Measurements from ENCODE around the gene ASMTL.
"Not testable (repeated sequence)": the region's sequence is repeated elsewhere in the genome, so short reads cannot be mapped to it uniquely, and the experiment has no call there.

ASMTL gene

GRCh38 chrX:1462596-1463251 lies 10.0 kb upstream of the ASMTL start:
- Histone ChIP-seq H3K27me3 (ENCODE audit: insufficient read depth, low read length) (peaks cover 2% of the 10 kb centered on the region), H3K4me1 (ENCODE audit: insufficient read depth, low read length) (no peaks in the 10 kb centered on the region), H3K4me3 (ENCODE audit: low read length) (no peak overlapping the region), H2AFZ (ENCODE audit: low read depth, low read length) (no peak overlapping the region), H3K36me3 (ENCODE audit: insufficient read depth, low read length) (no peaks in the 10 kb centered on the region), H3K9me3 (ENCODE audit: low read length) (peaks cover 3% of the 10 kb centered on the region)

DNA sequence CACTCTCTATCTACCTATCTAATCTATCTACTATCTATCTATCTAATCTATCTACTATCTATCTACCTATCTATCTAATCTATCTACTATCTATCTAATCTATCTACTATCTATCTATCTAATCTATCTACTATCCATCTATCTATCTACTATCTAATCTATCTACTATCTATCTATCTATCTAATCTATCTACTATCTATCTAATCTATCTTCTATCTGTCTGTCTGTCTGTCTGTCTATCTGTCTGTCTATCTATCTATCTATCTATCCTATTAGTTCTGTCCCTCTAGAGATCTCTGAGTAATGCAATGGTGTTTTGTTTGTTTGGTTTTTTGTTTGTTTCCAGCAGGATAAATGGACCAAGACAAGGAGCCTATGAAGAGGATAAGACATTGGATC lies 9.4 kb upstream of the ASMTL start:
- no peak overlapping the region for H3K4me3 ChIP-seq (ENCODE audit: low read length)
- H3K36me3 ChIP-seq (ENCODE audit: insufficient read depth, low read length) = no peaks in the 10 kb centered on the region
- no peak overlapping the region for H2AFZ ChIP-seq (ENCODE audit: low read depth, low read length)
- peaks cover 2% of the 10 kb centered on the region for H3K27me3 ChIP-seq (ENCODE audit: insufficient read depth, low read length)
- peaks cover 3% of the 10 kb centered on the region for H3K9me3 ChIP-seq (ENCODE audit: low read length)
- H3K4me1 ChIP-seq (ENCODE audit: insufficient read depth, low read length) = no peaks in the 10 kb centered on the region

DNA sequence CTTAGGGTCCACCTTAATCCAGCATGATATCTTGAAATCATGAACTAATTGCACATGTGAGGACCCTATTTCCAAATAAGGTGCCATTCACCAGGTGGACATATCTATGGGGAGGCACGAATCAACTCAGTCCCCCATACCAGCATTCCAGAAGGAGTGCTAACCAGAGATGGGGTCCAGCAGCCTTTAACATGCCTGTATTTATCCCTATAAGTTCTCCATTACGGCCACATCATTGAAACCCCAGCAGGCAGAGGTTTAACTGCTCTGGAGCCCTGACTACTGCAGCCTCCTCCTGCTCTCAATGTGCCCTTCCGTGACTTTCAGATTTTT lies 3.2 kb upstream of the ASMTL start:
- Histone ChIP-seq H3K4me3 (ENCODE audit: low read length) (no peak overlapping the region), H3K9me3 (ENCODE audit: low read length) (no peaks in the 10 kb centered on the region), H3K4me1 (ENCODE audit: insufficient read depth, low read length) (peaks cover 3% of the 10 kb centered on the region), H3K27me3 (ENCODE audit: insufficient read depth, low read length) (no peaks in the 10 kb centered on the region), H2AFZ (ENCODE audit: low read depth, low read length) (no peak overlapping the region), H3K36me3 (ENCODE audit: insufficient read depth, low read length) (no peaks in the 10 kb centered on the region)

DNA sequence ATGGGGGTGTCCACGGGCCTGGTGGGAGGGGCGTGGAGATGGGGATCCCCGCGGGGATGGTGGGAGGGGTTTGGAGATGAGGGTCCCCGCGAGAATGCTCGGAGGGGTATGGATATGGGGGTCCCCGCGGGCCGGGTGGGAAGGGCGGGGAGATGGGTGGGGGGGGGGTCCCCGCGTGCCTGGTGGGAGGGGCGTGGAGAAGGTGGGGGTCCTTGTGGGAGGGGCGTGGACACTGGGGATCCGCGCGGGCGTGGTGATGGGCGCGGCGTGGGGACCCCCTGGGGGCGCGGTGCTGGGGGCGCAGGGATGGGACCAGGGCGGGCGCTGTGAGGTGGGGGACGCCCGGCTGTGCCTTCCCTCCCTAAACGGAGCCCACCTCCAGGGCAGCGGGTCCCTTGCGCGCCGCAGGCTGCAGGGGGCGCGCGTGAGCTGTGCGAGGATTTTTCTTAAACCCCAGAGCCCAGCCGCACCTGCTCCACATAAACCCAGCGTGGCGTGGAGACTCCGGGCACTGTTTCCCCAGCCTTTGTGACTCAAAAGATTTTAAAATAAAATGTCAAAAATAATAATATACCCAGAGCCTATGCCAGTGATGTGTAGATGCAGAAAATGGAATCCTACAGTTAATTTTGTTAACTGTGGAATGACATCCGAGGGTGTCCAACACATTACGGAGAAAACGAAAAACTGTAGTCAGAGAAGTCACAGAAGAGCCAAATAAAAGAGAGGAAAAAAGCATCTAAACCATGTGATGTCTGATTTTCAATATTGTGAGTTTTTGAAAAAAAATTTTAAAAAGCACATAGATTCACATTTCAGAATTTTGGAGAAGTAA lies 1.5 kb upstream of the ASMTL start:
- Histone ChIP-seq H3K4me3 (ENCODE audit: low read length) (no peak overlapping the region), H3K9me3 (ENCODE audit: low read length) (peaks cover 2% of the 10 kb centered on the region), H3K4me1 (ENCODE audit: insufficient read depth, low read length) (peaks cover 3% of the 10 kb centered on the region), H3K27me3 (ENCODE audit: insufficient read depth, low read length) (no peaks in the 10 kb centered on the region), H3K36me3 (ENCODE audit: insufficient read depth, low read length) (no peaks in the 10 kb centered on the region), H2AFZ (ENCODE audit: low read depth, low read length) (no peak overlapping the region)

DNA sequence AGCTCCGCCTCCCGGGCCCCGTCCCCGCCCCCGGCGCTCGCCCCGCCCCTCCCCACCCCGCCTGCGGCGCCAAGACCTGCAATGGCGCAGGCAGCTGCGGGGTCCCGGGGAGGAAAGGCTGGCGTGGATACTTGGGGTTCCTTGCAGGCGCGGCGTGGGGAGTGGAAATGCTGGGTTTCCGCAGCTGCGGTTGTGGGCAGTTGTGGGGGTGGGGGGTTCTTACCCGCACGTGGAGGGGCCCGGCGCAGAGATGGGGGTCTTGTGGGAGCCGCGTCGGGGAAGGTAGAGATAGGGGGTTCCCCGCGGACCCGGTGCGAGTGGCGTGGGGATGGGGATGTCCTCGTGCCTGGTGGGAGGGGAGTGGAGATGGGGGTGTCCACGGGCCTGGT lies 680 bp upstream of the ASMTL start:
- H3K4me3 ChIP-seq (ENCODE audit: low read length) = peak overlapping the region; percentile 54

GRCh38 chrX:1451661-1452515 lies 821 bp downstream of the ASMTL start:
- H3K4me3 ChIP-seq (ENCODE audit: low read length) = peak overlapping the region; percentile 71
- peaks cover 2% of the 10 kb centered on the region for H3K9me3 ChIP-seq (ENCODE audit: low read length)
- no peaks in the 10 kb centered on the region for H3K36me3 ChIP-seq (ENCODE audit: insufficient read depth, low read length)
- no peaks in the 10 kb centered on the region for H3K27me3 ChIP-seq (ENCODE audit: insufficient read depth, low read length)
- peaks cover 3% of the 10 kb centered on the region for H3K4me1 ChIP-seq (ENCODE audit: insufficient read depth, low read length)
- peak overlapping the region; percentile 55 for H2AFZ ChIP-seq (ENCODE audit: low read depth, low read length)

More for the DNA sequence above, 680 bp upstream of the ASMTL start:
- no peaks in the 10 kb centered on the region for H3K27me3 ChIP-seq (ENCODE audit: insufficient read depth, low read length)
- peak overlapping the region; percentile 58 for H2AFZ ChIP-seq (ENCODE audit: low read depth, low read length)
- peaks cover 3% of the 10 kb centered on the region for H3K4me1 ChIP-seq (ENCODE audit: insufficient read depth, low read length)
- H3K36me3 ChIP-seq (ENCODE audit: insufficient read depth, low read length) = no peaks in the 10 kb centered on the region
- H3K9me3 ChIP-seq (ENCODE audit: low read length) = peaks cover 2% of the 10 kb centered on the region

DNA sequence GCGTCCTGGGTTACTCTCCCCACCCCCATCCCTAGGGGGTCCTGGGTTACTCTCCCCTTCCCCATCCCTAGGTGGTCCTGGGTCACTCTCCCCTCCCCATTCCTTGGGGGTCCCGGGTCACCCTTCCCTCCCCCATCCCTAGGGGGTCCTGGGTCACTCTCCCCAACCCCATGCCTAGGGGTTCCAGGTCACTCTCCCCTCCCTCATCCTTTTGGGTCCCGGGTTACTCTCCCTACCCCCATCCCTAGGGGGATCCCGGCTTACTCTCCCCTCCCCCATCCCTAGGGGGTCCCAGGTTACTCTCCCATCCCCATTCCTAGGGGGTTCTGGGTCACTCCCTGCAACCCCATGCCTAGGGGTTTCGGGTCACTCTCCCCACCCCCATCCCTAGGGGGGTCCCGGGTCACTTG lies 1.5 kb downstream of the ASMTL start:
- Histone ChIP-seq H3K4me1 (ENCODE audit: insufficient read depth, low read length) (peaks cover 3% of the 10 kb centered on the region), H3K4me3 (ENCODE audit: low read length) (no peak overlapping the region), H3K9me3 (ENCODE audit: low read length) (peaks cover 2% of the 10 kb centered on the region), H3K27me3 (ENCODE audit: insufficient read depth, low read length) (no peaks in the 10 kb centered on the region), H2AFZ (ENCODE audit: low read depth, low read length) (no peak overlapping the region), H3K36me3 (ENCODE audit: insufficient read depth, low read length) (no peaks in the 10 kb centered on the region)

DNA sequence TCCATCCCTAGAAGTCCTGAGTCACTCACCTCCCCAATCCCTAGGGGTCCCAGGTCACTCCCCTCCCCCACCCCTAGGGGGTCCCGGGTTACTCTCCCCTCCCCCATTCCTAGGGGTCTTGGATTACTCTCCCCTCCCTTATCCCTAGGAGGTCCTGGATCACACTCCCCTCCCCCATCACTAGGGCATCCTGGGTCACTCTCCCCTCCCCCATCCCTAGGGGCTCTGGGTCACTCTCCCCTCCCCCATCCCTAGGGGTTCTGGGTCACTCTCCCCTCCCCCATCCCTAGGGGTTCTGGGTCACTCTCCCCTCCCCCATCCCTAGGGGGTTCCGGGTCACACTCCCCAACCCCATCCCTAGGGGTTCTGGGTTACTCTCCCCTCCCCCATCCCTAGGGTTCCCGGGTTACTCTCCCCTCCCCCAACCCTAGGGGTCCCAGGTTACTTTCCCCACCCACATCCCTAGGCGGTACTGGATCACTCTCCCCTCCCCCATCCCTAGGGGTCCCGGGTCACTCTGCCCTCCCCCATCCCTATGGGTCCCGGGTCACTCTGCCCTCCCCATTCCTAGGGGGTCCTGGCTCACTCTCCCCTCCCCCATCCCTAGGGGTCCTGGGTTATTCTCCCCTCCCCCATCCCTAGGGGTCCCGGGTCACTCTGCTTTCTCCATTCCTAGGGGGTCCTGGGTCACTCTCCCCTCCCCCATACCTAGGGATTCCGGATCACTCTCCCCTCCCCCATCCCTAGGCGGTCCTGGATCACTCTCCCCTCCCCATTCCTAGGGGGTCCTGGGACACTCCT lies 2.1 kb downstream of the ASMTL start:
- Histone ChIP-seq H3K9me3 (ENCODE audit: low read length) (peaks cover 2% of the 10 kb centered on the region), H3K27me3 (ENCODE audit: insufficient read depth, low read length) (no peaks in the 10 kb centered on the region), H3K4me3 (ENCODE audit: low read length) (no peak overlapping the region), H2AFZ (ENCODE audit: low read depth, low read length) (no peak overlapping the region), H3K36me3 (ENCODE audit: insufficient read depth, low read length) (no peaks in the 10 kb centered on the region), H3K4me1 (ENCODE audit: insufficient read depth, low read length) (peaks cover 3% of the 10 kb centered on the region)

DNA sequence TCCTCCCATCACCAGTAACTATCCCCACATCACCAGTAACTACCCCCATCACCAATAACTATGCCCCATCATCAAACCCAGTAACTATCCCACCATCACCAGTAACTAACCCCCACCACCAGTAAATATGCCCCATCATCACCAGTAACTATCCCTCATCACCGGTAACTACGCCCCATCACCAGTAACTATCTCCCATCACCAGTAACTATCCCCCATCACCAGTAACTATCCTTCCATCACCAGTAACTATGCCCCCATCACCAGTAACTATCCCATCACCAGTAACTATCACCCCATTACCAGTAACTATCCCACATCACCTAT lies 2.9 kb downstream of the ASMTL start:
- H3K4me1 ChIP-seq (ENCODE audit: insufficient read depth, low read length) = peaks cover 3% of the 10 kb centered on the region
- no peaks in the 10 kb centered on the region for H3K36me3 ChIP-seq (ENCODE audit: insufficient read depth, low read length)
- peaks cover 4% of the 10 kb centered on the region for H3K9me3 ChIP-seq (ENCODE audit: low read length)
- no peak overlapping the region for H3K4me3 ChIP-seq (ENCODE audit: low read length)
- H2AFZ ChIP-seq (ENCODE audit: low read depth, low read length) = no peak overlapping the region
- H3K27me3 ChIP-seq (ENCODE audit: insufficient read depth, low read length) = no peaks in the 10 kb centered on the region

DNA sequence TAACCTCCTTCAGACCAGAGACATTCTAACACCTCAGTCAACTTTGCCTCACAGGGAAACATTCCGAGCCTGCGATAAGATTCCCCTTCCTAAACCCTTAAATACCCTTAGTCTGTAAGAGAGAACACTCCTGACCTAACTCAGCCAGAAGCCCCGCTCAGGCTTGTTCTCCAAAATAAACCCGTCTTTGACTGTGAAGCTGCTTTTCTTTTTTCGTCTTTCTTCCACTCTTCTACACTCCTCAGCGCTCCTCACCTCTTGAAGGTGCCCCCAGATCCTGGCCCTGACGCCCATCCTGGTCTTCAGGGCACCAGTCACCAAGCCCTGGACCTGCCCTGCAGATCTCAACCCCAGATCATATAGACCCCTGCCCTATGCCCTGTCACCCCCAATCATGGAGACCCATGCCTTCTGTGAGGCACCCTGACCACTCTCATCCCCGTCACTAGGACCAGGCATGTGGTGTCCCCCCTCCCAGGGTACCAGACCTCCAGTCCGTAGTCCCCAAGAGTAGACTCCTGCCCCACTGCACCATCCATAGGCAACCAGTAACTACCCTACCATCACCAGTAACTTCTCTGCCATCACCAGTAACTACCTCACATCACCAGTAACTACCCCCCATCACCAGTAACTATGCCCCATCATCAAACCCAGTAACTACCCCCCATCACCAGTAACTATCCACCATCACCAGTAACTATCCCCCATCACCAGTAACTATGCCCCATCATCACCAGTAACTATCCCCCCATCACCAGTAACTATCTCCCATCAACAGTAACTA lies 3.5 kb downstream of the ASMTL start:
- no peak overlapping the region for H3K4me3 ChIP-seq (ENCODE audit: low read length)
- H2AFZ ChIP-seq (ENCODE audit: low read depth, low read length) = no peak overlapping the region
- H3K36me3 ChIP-seq (ENCODE audit: insufficient read depth, low read length) = no peaks in the 10 kb centered on the region
- peaks cover 3% of the 10 kb centered on the region for H3K4me1 ChIP-seq (ENCODE audit: insufficient read depth, low read length)
- H3K9me3 ChIP-seq (ENCODE audit: low read length) = peaks cover 8% of the 10 kb centered on the region
- H3K27me3 ChIP-seq (ENCODE audit: insufficient read depth, low read length) = no peaks in the 10 kb centered on the region

- not testable (repeated sequence) for H3K4me1 ChIP-seq (ENCODE audit: insufficient read depth, low read length); H2AFZ ChIP-seq (ENCODE audit: low read depth, low read length); H3K4me3 ChIP-seq (ENCODE audit: low read length); H3K9me3 ChIP-seq (ENCODE audit: low read length); H3K36me3 ChIP-seq (ENCODE audit: insufficient read depth, low read length); H3K27me3 ChIP-seq (ENCODE audit: insufficient read depth, low read length)
Measured at GRCh38 chrX:1448573-1449001, 4.1 kb downstream of the ASMTL start.

DNA sequence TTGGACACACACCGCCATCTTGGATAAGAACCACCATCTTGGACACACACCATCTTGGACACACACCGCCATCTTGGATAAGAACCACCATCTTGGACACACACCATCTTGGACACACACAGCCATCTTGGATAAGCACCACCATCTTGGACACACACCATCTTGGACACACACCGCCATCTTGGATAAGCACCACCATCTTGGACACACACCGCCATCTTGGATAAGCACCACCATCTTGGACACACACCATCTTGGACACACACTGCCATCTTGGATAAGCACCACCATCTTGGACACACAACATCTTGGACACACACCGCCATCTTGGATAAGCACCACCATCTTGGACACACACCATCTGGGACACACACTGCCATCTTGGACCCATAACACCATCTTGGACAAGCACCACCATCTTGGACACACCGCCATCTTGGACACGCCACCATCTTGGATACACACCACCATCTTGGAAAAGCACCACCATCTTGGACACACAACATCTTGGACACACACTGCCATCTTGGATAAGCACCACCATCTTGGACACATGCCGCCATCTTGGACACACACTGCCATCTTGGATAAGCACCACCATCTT lies 4.6 kb downstream of the ASMTL start:
- H2AFZ ChIP-seq (ENCODE audit: low read depth, low read length); H3K4me1 ChIP-seq (ENCODE audit: insufficient read depth, low read length); H3K27me3 ChIP-seq (ENCODE audit: insufficient read depth, low read length); H3K36me3 ChIP-seq (ENCODE audit: insufficient read depth, low read length); H3K9me3 ChIP-seq (ENCODE audit: low read length); H3K4me3 ChIP-seq (ENCODE audit: low read length): not testable (repeated sequence)
